Astrocyte (in vitro differentiated cells and primary cell): ENCODE data around the gene GRK5. TPM values are rescaled to one million over a fixed set of nuclear protein-coding genes. Genes with fewer than 3 reads are reported as not detected.
"Not testable (repeated sequence)": the region's sequence is repeated elsewhere in the genome, so short reads cannot be mapped to it uniquely, and the experiment has no call there.

Experiments
- DNase-seq: peaks from one replicate; pipeline ENCODE4 v3.0.0-alpha.2; 2010; ENCODE audit warnings: low read depth
- FAIRE-seq: peaks from 2 replicates; lab custom pipeline; 2011; peaks lifted over from hg19 to GRCh38; lab: Jason Lieb, UNC
- H2AFZ ChIP-seq: 2 replicates; pipeline ENCODE4 v1.6.0; 2012; ENCODE audit warnings: low read depth, low read length, inconsistent platforms
- H3K27ac ChIP-seq: 2 replicates; pipeline ENCODE4 v1.5.1; 2011; ENCODE audit warnings: low read depth, low read length, inconsistent platforms
- H3K27me3 ChIP-seq: 2 replicates; pipeline ENCODE4 v1.6.0; 2011; ENCODE audit warnings: low read length, inconsistent platforms; ENCODE audit not compliant: insufficient read depth
- H3K36me3 ChIP-seq: 2 replicates; pipeline ENCODE4 v1.5.1; 2011; ENCODE audit warnings: low read length, inconsistent platforms; ENCODE audit not compliant: insufficient read depth
- H3K4me1 ChIP-seq: 2 replicates; pipeline ENCODE4 v1.5.1; 2011; ENCODE audit warnings: low read length, inconsistent platforms; ENCODE audit not compliant: insufficient read depth
- H3K4me2 ChIP-seq: 2 replicates; pipeline ENCODE4 v1.6.0; 2012; ENCODE audit warnings: low read length, inconsistent platforms
- H3K4me3 ChIP-seq: 2 replicates; pipeline ENCODE4 v1.5.1; 2011; ENCODE audit warnings: low read depth, mild to moderate bottlenecking, low read length, inconsistent platforms; ENCODE audit not compliant: insufficient read depth
- H3K79me2 ChIP-seq: 2 replicates; pipeline ENCODE4 v1.6.0; 2012; ENCODE audit warnings: mild to moderate bottlenecking, low read length, inconsistent platforms; ENCODE audit not compliant: insufficient read depth
- H3K9ac ChIP-seq: 2 replicates; pipeline ENCODE4 v1.6.0; 2012; ENCODE audit warnings: mild to moderate bottlenecking, low read length, inconsistent platforms
- H3K9me3 ChIP-seq: 2 replicates; pipeline ENCODE4 v1.5.1; 2012; ENCODE audit warnings: low read depth, mild to moderate bottlenecking, low read length, inconsistent platforms; ENCODE audit not compliant: insufficient read depth
- H4K20me1 ChIP-seq: 2 replicates; pipeline ENCODE4 v1.6.0; 2012; ENCODE audit warnings: low read length, inconsistent platforms; ENCODE audit not compliant: insufficient read depth
- H3K27ac Mint-ChIP-seq: one replicate; pipeline ENCODE4 v1.8.0; 2021; ENCODE audit warnings: mild to moderate bottlenecking, mixed read lengths; ENCODE audit not compliant: unreplicated experiment
- H3K27me3 Mint-ChIP-seq: one replicate; pipeline ENCODE4 v1.8.0; 2021; ENCODE audit warnings: low read depth, mixed read lengths; ENCODE audit not compliant: unreplicated experiment
- H3K36me3 Mint-ChIP-seq: one replicate; pipeline ENCODE4 v1.8.0; 2021; ENCODE audit warnings: low read depth, mixed read lengths; ENCODE audit not compliant: unreplicated experiment
- H3K4me1 Mint-ChIP-seq: one replicate; pipeline ENCODE4 v1.8.0; 2021; ENCODE audit warnings: low read depth, mixed read lengths; ENCODE audit not compliant: unreplicated experiment
- H3K4me3 Mint-ChIP-seq: one replicate; pipeline ENCODE4 v1.8.0; 2021; ENCODE audit warnings: mild to moderate bottlenecking, moderate library complexity, mixed read lengths; ENCODE audit not compliant: unreplicated experiment
- H3K9me3 Mint-ChIP-seq: one replicate; pipeline ENCODE4 v1.8.0; 2021; ENCODE audit warnings: mild to moderate bottlenecking, mixed read lengths; ENCODE audit not compliant: unreplicated experiment
- CTCF ChIP-seq: IDR thresholded peaks from 2 replicates; pipeline ENCODE4 v1.5.1; 2011; ENCODE audit warnings: low read depth, mild to moderate bottlenecking, inconsistent platforms, low read length, moderate library complexity; ENCODE audit not compliant: insufficient read depth
- EZH2 ChIP-seq: IDR thresholded peaks from 2 replicates; pipeline ENCODE4 v1.6.1; 2012; ENCODE audit warnings: mild to moderate bottlenecking, low read length, inconsistent platforms; ENCODE audit not compliant: insufficient read depth
- total RNA-seq: library from RNA; stranded (reverse); gene quantifications from 2 replicates; pipeline ENCODE4 v1.2.1, GENCODE V29; 2021

The GRK5 gene
- total RNA-seq, 1 donor from 2014 or later: 8.5 TPM

GRCh38 chr10:119462773-119463172, 255.4 kb downstream of the GRK5 start:
- H3K4me1 ChIP-seq: no peaks in the 10 kb centered on the region
- no peak for DNase-seq
- H3K4me1 Mint-ChIP-seq: no peaks in the 10 kb centered on the region
- no peak overlapping the region for H3K9ac ChIP-seq
- FAIRE-seq: no peak
- H3K27ac Mint-ChIP-seq: peak overlapping the region; percentile 53
- TF ChIP-seq EZH2 (no peak), CTCF (no peak)
- H3K79me2 ChIP-seq: no peaks in the 10 kb centered on the region
- H3K4me2 ChIP-seq: no peak overlapping the region
- H3K4me3 Mint-ChIP-seq: no peak overlapping the region
- H3K9me3 Mint-ChIP-seq: peaks cover 13% of the 10 kb centered on the region
- H3K27me3 Mint-ChIP-seq: peaks cover 47% of the 10 kb centered on the region
- no peak overlapping the region for H2AFZ ChIP-seq
- no peaks in the 10 kb centered on the region for H3K9me3 ChIP-seq
- no peaks in the 10 kb centered on the region for H3K36me3 ChIP-seq
- peaks cover 2% of the 10 kb centered on the region for H3K27me3 ChIP-seq
- no peaks in the 10 kb centered on the region for H4K20me1 ChIP-seq
- H3K36me3 Mint-ChIP-seq: peaks cover 3% of the 10 kb centered on the region
- H3K27ac ChIP-seq: no peak overlapping the region
- H3K4me3 ChIP-seq: no peak overlapping the region

GRCh38 chr10:119463195-119463594, 255.8 kb downstream of the GRK5 start:
- DNase-seq, H3K4me3 Mint-ChIP-seq, H3K27me3 ChIP-seq, H3K9me3 ChIP-seq, H4K20me1 ChIP-seq, H3K4me3 ChIP-seq, H3K9ac ChIP-seq, H3K36me3 Mint-ChIP-seq, FAIRE-seq, H3K4me1 Mint-ChIP-seq, H3K4me2 ChIP-seq, H3K79me2 ChIP-seq, H3K36me3 ChIP-seq, H2AFZ ChIP-seq, H3K27ac ChIP-seq, H3K4me1 ChIP-seq: not testable (repeated sequence)
- Mint-ChIP-seq H3K27me3 (peaks cover 47% of the 10 kb centered on the region), H3K27ac (peak overlapping the region; percentile 53), H3K9me3 (peaks cover 13% of the 10 kb centered on the region)

GRCh38 chr10:119465085-119465484, 257.7 kb downstream of the GRK5 start:
- no peak for FAIRE-seq
- Histone ChIP-seq H3K9ac (no peak overlapping the region), H3K27me3 (peaks cover 4% of the 10 kb centered on the region), H3K36me3 (no peaks in the 10 kb centered on the region), H3K27ac (no peak overlapping the region), H4K20me1 (no peaks in the 10 kb centered on the region), H3K4me2 (no peak overlapping the region), H3K4me1 (no peaks in the 10 kb centered on the region), H3K9me3 (no peaks in the 10 kb centered on the region), H2AFZ (no peak overlapping the region), H3K4me3 (no peak overlapping the region), H3K79me2 (no peaks in the 10 kb centered on the region)
- Mint-ChIP-seq H3K27ac (no peak overlapping the region), H3K36me3 (peaks cover 3% of the 10 kb centered on the region), H3K4me3 (no peak overlapping the region), H3K27me3 (peaks cover 57% of the 10 kb centered on the region), H3K9me3 (peaks cover 13% of the 10 kb centered on the region), H3K4me1 (no peaks in the 10 kb centered on the region)
- TF ChIP-seq CTCF (no peak), EZH2 (no peak)
- no peak for DNase-seq
